Keratinocyte (primary cell): ENCODE results near the gene ZNF335. TPM values are rescaled to one million over a fixed set of nuclear protein-coding genes. Genes with fewer than 3 reads are reported as not detected.
"Not testable (repeated sequence)": the region's sequence is repeated elsewhere in the genome, so short reads cannot be mapped to it uniquely, and the experiment has no call there.

Experiments
- DNase-seq: peaks from one replicate; pipeline ENCODE4 v3.0.0-alpha.2; 2011; ENCODE audit warnings: low read depth, missing footprints, low spot score
- FAIRE-seq: peaks from 2 replicates; lab custom pipeline; 2011; peaks lifted over from hg19 to GRCh38; lab: Jason Lieb, UNC
- H2AFZ ChIP-seq: 2 replicates; pipeline ENCODE4 v1.6.0; 2012; ENCODE audit warnings: low read length, control low read depth, inconsistent platforms; ENCODE audit not compliant: control insufficient read depth
- H3K27ac ChIP-seq: 2 replicates; pipeline ENCODE4 v1.5.1; 2011; ENCODE audit warnings: low read length; ENCODE audit not compliant: control insufficient read depth, insufficient read depth
- H3K27me3 ChIP-seq: 3 replicates; pipeline ENCODE4 v1.6.0; 2011; ENCODE audit warnings: low read length; ENCODE audit not compliant: control insufficient read depth, insufficient read depth; ENCODE audit errors: extremely low read depth
- H3K36me3 ChIP-seq, 2 experiments: 2 replicates in 1 of 2; 3 replicates in 1 of 2; pipeline ENCODE4 v1.5.1; 2011; ENCODE audit warnings: low read length in 2 of 2, mild to moderate bottlenecking in 1 of 2; ENCODE audit not compliant: control insufficient read depth in 2 of 2, insufficient read depth in 2 of 2; ENCODE audit errors: extremely low read depth in 1 of 2
- H3K4me1 ChIP-seq: 3 replicates; pipeline ENCODE4 v1.5.1; 2011; ENCODE audit warnings: low read length; ENCODE audit not compliant: control insufficient read depth, insufficient read depth; ENCODE audit errors: extremely low read depth
- H3K4me2 ChIP-seq: 3 replicates; pipeline ENCODE4 v1.6.0; 2011; ENCODE audit warnings: low read depth, low read length; ENCODE audit not compliant: control insufficient read depth, insufficient read depth; ENCODE audit errors: extremely low read depth
- H3K4me3 ChIP-seq, 3 experiments: fragments of 200-600 bp in 1 of 3; sonication (generic) in 1 of 3; 2 replicates in 2 of 3; 3 replicates in 1 of 3; pipeline ENCODE4 v1.5.1; 2011 to 2016; ENCODE audit warnings: low read length in 3 of 3, mild to moderate bottlenecking in 3 of 3, control low read depth in 2 of 3, inconsistent platforms in 1 of 3, low read depth in 1 of 3, mixed read lengths in 1 of 3, mixed run types in 1 of 3, moderate library complexity in 1 of 3; ENCODE audit not compliant: control insufficient read depth in 2 of 3, insufficient read depth in 2 of 3; ENCODE audit errors: extremely low read depth in 1 of 3
- H3K79me2 ChIP-seq: 2 replicates; pipeline ENCODE4 v1.6.0; 2012; ENCODE audit warnings: low read length; ENCODE audit not compliant: control insufficient read depth, insufficient read depth
- H3K9ac ChIP-seq: 3 replicates; pipeline ENCODE4 v1.6.0; 2011; ENCODE audit warnings: low read length; ENCODE audit not compliant: control insufficient read depth, insufficient read depth; ENCODE audit errors: extremely low read depth
- H3K9me1 ChIP-seq: 3 replicates; pipeline ENCODE4 v1.6.0; 2011; ENCODE audit warnings: low read length; ENCODE audit not compliant: control insufficient read depth, insufficient read depth; ENCODE audit errors: extremely low read depth
- H3K9me3 ChIP-seq: 2 replicates; pipeline ENCODE4 v1.5.1; 2012; ENCODE audit warnings: low read depth, low read length; ENCODE audit not compliant: control insufficient read depth
- H4K20me1 ChIP-seq: 3 replicates; pipeline ENCODE4 v1.6.0; 2011; ENCODE audit warnings: low read length; ENCODE audit not compliant: control insufficient read depth, insufficient read depth; ENCODE audit errors: extremely low read depth
- CTCF ChIP-seq, 3 experiments: IDR thresholded peaks in 1 of 3; conservative IDR thresholded peaks in 1 of 3; optimal IDR thresholded peaks in 1 of 3; 2 replicates in 2 of 3; 3 replicates in 1 of 3; pipeline versions ENCODE3 to v1.5.1; 2011; ENCODE audit warnings: low read length in 3 of 3, mild to moderate bottlenecking in 3 of 3, moderate library complexity in 2 of 3, control low read depth in 1 of 3, inconsistent platforms in 1 of 3; ENCODE audit not compliant: insufficient read depth in 2 of 3; ENCODE audit errors: extremely low read depth in 1 of 3
- EZH2 ChIP-seq: IDR thresholded peaks from one replicate; pipeline ENCODE4 v1.6.1; 2012; ENCODE audit warnings: inconsistent platforms, mild to moderate bottlenecking, low read length, moderate library complexity
- dilution Hi-C: fragments of 300-500 bp; cut with MboI; formaldehyde crosslinking; loops from one replicate; pipeline ENCODE4 v1.7.0; 2020; ENCODE audit warnings: low sequenced_read_pairs; ENCODE audit not compliant: extremely low pct_ligation_motif_present
- polyA plus RNA-seq, 5 experiments: library from polyadenylated mRNA; depleted of rRNA in 3 of 5; stranded (reverse) in 3 of 5; stranded (forward) in 1 of 5; unstranded in 1 of 5; fragments of >200 nt; gene quantifications; 1 replicate in 1 of 5; 2 replicates in 3 of 5; 3 replicates in 1 of 5; pipeline versions ENCODE4 v1.2.1 to v1.2.3, GENCODE V29; 2011 to 2012; ENCODE audit warnings: missing spikeins in 2 of 5, low read depth in 1 of 5, low replicate concordance in 1 of 5

Gene ZNF335
- polyA plus RNA-seq, 1 donor (not counting 4 experiments of a cell fraction or from before 2014, with no cell fraction given) = 5.8 TPM

- peaks cover 49 to 62% of the 10 kb centered on the region in 2 experiments for H3K36me3 ChIP-seq
- no peak overlapping the region for H3K9ac ChIP-seq
- H3K79me2 ChIP-seq = no peaks in the 10 kb centered on the region
- H3K27ac ChIP-seq = no peak overlapping the region
- no peaks in the 10 kb centered on the region for H3K9me3 ChIP-seq
- no peaks in the 10 kb centered on the region for H3K9me1 ChIP-seq
- dilution Hi-C loops = no loop called here
- H3K27me3 ChIP-seq = no peaks in the 10 kb centered on the region
- no peak overlapping the region for H3K4me2 ChIP-seq
- H3K4me3 ChIP-seq = no peak overlapping the region
- TF ChIP-seq CTCF (optimal IDR thresholded peaks at IDR 0.05 in 1 of 3, IDR thresholded peaks at IDR 0.05 in 1 of 3, conservative IDR thresholded peaks at IDR 0.05 in 1 of 3; ENCODE audit: extremely low read depth in 1 of 3, insufficient read depth in 2 of 3, low read length in 3 of 3) (no peak), EZH2 (no peak)
- no peak for FAIRE-seq
- no peak overlapping the region for H2AFZ ChIP-seq
- no peaks in the 10 kb centered on the region for H3K4me1 ChIP-seq
- no peak for DNase-seq
- no peaks in the 10 kb centered on the region for H4K20me1 ChIP-seq
These were observed 14.7 kb downstream of the ZNF335 start for GRCh38 chr20:45957021-45957941.

GRCh38 chr20:45956326-45956725 is 15.7 kb downstream of the ZNF335 start:
- H3K79me2 ChIP-seq, H3K9me3 ChIP-seq, H3K9me1 ChIP-seq, H3K27me3 ChIP-seq, H3K9ac ChIP-seq, H3K27ac ChIP-seq, H3K4me2 ChIP-seq, H2AFZ ChIP-seq, H4K20me1 ChIP-seq, dilution Hi-C loops, H3K4me3 ChIP-seq, H3K4me1 ChIP-seq, DNase-seq, FAIRE-seq: not testable (repeated sequence)
- H3K36me3 ChIP-seq = peaks cover 42 to 62% of the 10 kb centered on the region in 2 experiments
